ENCODE results near the gene CLEC16A. TPM values are rescaled to one million over a fixed set of nuclear protein-coding genes. Genes with fewer than 3 reads are reported as not detected.
A peak's percentile ranks its signal among the peaks of the same experiment; 100 is the strongest.

CLEC16A gene
- total and polyA plus RNA-seq, 9 of the 15 experiments (the other 6 are each of a cell fraction or from before 2014, with no cell fraction given): 1.00 to 22.3 (median 10.0) TPM

DNA sequence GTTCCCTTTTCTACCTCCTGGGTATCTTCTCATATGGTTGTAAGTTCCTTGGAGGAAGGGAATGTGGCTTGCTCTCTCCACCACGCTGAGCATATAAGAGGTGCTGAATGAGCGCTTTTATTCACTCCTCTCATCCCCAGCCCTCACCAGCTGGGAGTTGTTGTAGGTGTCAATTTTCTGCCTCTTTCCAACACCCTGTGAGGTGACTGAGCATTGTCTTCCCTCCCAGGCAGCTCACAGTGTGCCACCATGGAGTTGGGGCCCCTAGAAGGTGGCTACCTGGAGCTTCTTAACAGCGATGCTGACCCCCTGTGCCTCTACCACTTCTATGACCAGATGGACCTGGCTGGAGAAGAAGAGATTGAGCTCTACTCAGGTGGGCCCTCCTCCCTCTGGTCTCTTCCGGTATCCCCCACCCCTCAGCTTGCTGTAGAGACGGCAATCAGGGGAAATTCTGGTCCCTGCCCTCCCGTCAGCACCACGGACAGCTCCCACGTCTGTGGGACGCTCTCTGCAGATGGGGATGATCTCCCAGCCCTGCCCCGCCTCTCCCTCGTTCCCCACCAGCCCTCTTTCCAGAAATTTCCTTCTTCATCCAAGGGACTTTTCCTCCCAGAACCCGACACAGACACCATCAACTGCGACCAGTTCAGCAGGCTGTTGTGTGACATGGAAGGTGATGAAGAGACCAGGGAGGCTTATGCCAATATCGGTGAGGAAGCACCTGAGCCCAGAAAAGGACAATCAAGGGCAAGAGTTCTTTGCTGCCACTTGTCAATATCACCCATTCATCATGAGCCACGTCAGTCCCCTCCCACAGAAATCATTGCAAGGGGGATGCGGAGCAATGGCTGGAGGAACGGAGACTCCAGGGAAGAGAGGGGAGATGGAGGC, 49.1 kb upstream of the CLEC16A start (continued):
- TF ChIP-seq ZNF766 (CRISPR knock-in tag; conservative IDR thresholded peaks at IDR 0.05) (0 out of 2 replicates have a peak, but pooled peaks have one; percentile 64), ZNF24 (IDR thresholded peaks at IDR 0.05) (no peak), VEZF1 (CRISPR knock-in tag; IDR thresholded peaks at IDR 0.05) (0 out of 2 replicates have a peak, but pooled peaks have one; percentile 17), PCBP2 (IDR thresholded peaks at IDR 0.05; ENCODE audit: low read depth, low read length, poor library complexity, severe bottlenecking) (no peak), SIRT6 (IDR thresholded peaks at IDR 0.05; ENCODE audit: low read depth, low read length) (no peak), PRMT5 (CRISPR knock-in tag; IDR thresholded peaks at IDR 0.05) (peak; percentile 75; the same call in 1 of the 2 replicates), SMAD2 (IDR thresholded peaks at IDR 0.05; ENCODE audit: low read depth, low read length) (no peak), CHD7 (IDR thresholded peaks at IDR 0.05; ENCODE audit: low read depth, low read length) (no peak), CTBP1 (IDR thresholded peaks at IDR 0.05; ENCODE audit: borderline replicate concordance) (peak; percentile 28; the same call in 1 of the 2 replicates), TBL1XR1 (IDR thresholded peaks at IDR 0.05; ENCODE audit: low read length in 2 of 2) (no peak)
- TF ChIP-seq, protein P1, sequence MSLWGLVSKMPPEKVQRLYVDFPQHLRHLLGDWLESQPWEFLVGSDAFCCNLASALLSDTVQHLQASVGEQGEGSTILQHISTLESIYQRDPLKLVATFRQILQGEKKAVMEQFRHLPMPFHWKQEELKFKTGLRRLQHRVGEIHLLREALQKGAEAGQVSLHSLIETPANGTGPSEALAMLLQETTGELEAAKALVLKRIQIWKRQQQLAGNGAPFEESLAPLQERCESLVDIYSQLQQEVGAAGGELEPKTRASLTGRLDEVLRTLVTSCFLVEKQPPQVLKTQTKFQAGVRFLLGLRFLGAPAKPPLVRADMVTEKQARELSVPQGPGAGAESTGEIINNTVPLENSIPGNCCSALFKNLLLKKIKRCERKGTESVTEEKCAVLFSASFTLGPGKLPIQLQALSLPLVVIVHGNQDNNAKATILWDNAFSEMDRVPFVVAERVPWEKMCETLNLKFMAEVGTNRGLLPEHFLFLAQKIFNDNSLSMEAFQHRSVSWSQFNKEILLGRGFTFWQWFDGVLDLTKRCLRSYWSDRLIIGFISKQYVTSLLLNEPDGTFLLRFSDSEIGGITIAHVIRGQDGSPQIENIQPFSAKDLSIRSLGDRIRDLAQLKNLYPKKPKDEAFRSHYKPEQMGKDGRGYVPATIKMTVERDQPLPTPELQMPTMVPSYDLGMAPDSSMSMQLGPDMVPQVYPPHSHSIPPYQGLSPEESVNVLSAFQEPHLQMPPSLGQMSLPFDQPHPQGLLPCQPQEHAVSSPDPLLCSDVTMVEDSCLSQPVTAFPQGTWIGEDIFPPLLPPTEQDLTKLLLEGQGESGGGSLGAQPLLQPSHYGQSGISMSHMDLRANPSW (CRISPR knock-in tag; IDR thresholded peaks at IDR 0.05): no peak

Data from K562 (cell line).